Left ventricle myocardium inferior (tissue), 1 donor: ENCODE data around the gene PDE8A. TPM values are rescaled to one million over a fixed set of nuclear protein-coding genes. Genes with fewer than 3 reads are reported as not detected.
"Not testable (repeated sequence)": the region's sequence is repeated elsewhere in the genome, so short reads cannot be mapped to it uniquely, and the experiment has no call there.

Experiments used
- DNase-seq: peaks from one replicate; pipeline ENCODE4 v3.0.0-alpha.2; 2020
- H3K27ac ChIP-seq: fragments of 200-600 bp; replicated peaks from 2 replicates; pipeline ENCODE4 v1.8.0; 2021
- H3K27me3 ChIP-seq: fragments of 200-600 bp; 2 replicates; pipeline ENCODE4 v1.8.0; 2021; ENCODE audit warnings: low read depth
- H3K36me3 ChIP-seq: fragments of 200-600 bp; 2 replicates; pipeline ENCODE4 v1.8.0; 2021
- H3K4me1 ChIP-seq: fragments of 200-600 bp; 2 replicates; pipeline ENCODE4 v1.8.0; 2021
- H3K4me3 ChIP-seq: fragments of 200-600 bp; 2 replicates; pipeline ENCODE4 v1.8.0; 2021; ENCODE audit warnings: mild to moderate bottlenecking, moderate library complexity
- H3K9me3 ChIP-seq: fragments of 200-600 bp; replicated peaks from 2 replicates; pipeline ENCODE4 v1.8.0; 2021
- CTCF ChIP-seq: fragments of 200-600 bp; IDR thresholded peaks from 2 replicates; pipeline ENCODE4 v1.8.0; 2021; ENCODE audit warnings: antibody characterized with exemption, mild to moderate bottlenecking, borderline replicate concordance
- intact Hi-C: fragments of 100-400 bp; cut with micrococcal nuclease; formaldehyde crosslinking; loops from one replicate; pipeline ENCODE4 v1.11.0; 2022
- total RNA-seq: library from RNA; stranded (reverse); fragmentation: NEBNext Ultra II Directional; extraction: Animal tissue kit (Norgen Biotek cat#: 25700); gene quantifications from one replicate; pipeline ENCODE4 v1.2.1, GENCODE V29; 2021
- donor health status: DM: no; HTN: yes; CAD: no; lungs with severe emphysema.

The PDE8A gene
- total RNA-seq, 1 donor from 2014 or later, result 17.8 TPM

GRCh38 chr15:84985158-84985557 lies 3.5 kb downstream of the PDE8A start:
- DNase-seq, result no peak
- Histone ChIP-seq H3K4me3 (peak overlapping the region; percentile 87), H3K27me3 (no peaks in the 10 kb centered on the region), H3K27ac (peak overlapping the region; percentile 12), H3K36me3 (no peaks in the 10 kb centered on the region), H3K4me1 (peaks cover 94% of the 10 kb centered on the region), H3K9me3 (no peaks in the 10 kb centered on the region)
- no peak for TF ChIP-seq CTCF
- intact Hi-C loops, result no loop called here

- DNase-seq, H3K27ac ChIP-seq: not testable (repeated sequence)
Measured at GRCh38 chr15:84987351-84987750, 5.7 kb downstream of the PDE8A start.

GRCh38 chr15:84987949-84988624 lies 6.4 kb downstream of the PDE8A start:
- Histone ChIP-seq H3K27me3 (no peaks in the 10 kb centered on the region), H3K4me1 (peaks cover 94% of the 10 kb centered on the region), H3K4me3 (no peak overlapping the region), H3K9me3 (no peaks in the 10 kb centered on the region), H3K36me3 (no peaks in the 10 kb centered on the region), H3K27ac (no peak overlapping the region)
- DNase-seq, result no peak
- no peak for TF ChIP-seq CTCF
- intact Hi-C loops, result no loop called here

More at GRCh38 chr15:84987351-84987750, 5.7 kb downstream of the PDE8A start:
- H3K4me3 ChIP-seq, H3K9me3 ChIP-seq, H3K27me3 ChIP-seq, H3K36me3 ChIP-seq, intact Hi-C loops: not testable (repeated sequence)
- H3K4me1 ChIP-seq, result peaks cover 96% of the 10 kb centered on the region

- Histone ChIP-seq H3K9me3 (no peaks in the 10 kb centered on the region), H3K27me3 (no peaks in the 10 kb centered on the region), H3K4me1 (peaks cover 84% of the 10 kb centered on the region), H3K4me3 (no peak overlapping the region), H3K27ac (no peak overlapping the region), H3K36me3 (no peaks in the 10 kb centered on the region)
- intact Hi-C loops, result no loop called here
- DNase-seq, result no peak
- no peak for TF ChIP-seq CTCF
Measured at GRCh38 chr15:84988909-84989644, 7.4 kb downstream of the PDE8A start.

GRCh38 chr15:84990507-84990906 lies 8.9 kb downstream of the PDE8A start:
- Histone ChIP-seq H3K4me3 (no peak overlapping the region), H3K27me3 (no peaks in the 10 kb centered on the region), H3K36me3 (no peaks in the 10 kb centered on the region), H3K27ac (no peak overlapping the region), H3K4me1 (peaks cover 70% of the 10 kb centered on the region), H3K9me3 (no peaks in the 10 kb centered on the region)
- intact Hi-C loops, result no loop called here
- TF ChIP-seq CTCF, result no peak
- no peak for DNase-seq

- DNase-seq, result no peak
- no peaks in the 10 kb centered on the region for H3K9me3 ChIP-seq
- peaks cover 64% of the 10 kb centered on the region for H3K4me1 ChIP-seq
- no peaks in the 10 kb centered on the region for H3K27me3 ChIP-seq
- intact Hi-C loops, result no loop called here
- no peaks in the 10 kb centered on the region for H3K36me3 ChIP-seq
- H3K27ac ChIP-seq, result no peak overlapping the region
- TF ChIP-seq CTCF, result no peak
- no peak overlapping the region for H3K4me3 ChIP-seq
Measured at GRCh38 chr15:84991014-84991712, 9.5 kb downstream of the PDE8A start.
